DMS153 (cell line): ENCODE measurements around the gene MIB1.

Source experiments
- DNase-seq: peaks from one replicate; lab custom pipeline; 2025; lab: John Stamatoyannopoulos, UW

MIB1 gene

GRCh38 chr18:21894619-21895367 lies 154.2 kb downstream of the MIB1 start:
- DNase-seq = no peak

DNA sequence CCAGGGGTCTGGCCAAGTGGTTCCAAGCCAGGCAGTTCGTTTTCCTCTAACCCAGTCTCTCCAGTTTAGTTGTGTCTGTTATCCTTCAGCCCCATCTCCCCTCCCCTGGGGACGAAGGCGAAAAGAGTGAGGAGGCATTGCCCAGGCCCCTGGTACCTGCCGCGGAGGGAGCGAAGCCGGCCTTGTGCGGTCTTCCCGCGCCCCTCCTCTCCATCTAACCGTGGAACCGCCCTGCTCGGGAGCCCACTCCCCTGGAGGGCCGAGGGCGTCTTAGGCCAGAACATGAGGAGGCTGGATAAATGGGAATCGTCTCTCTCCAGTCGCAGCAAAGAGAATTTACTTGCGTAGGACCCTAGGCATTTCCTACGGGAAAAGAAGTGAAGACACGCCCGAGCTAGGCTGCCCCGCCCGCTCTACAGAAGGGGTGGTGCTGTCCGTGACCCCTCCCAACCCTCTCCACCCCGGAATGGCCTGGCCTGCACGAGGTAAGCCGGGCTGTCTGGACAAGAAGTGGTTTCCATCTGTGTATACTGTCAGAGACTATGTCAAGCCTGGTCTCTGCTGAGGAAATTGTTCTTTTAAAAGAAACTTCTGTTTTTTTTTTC lies 156.2 kb downstream of the MIB1 start:
- no peak for DNase-seq

DNA sequence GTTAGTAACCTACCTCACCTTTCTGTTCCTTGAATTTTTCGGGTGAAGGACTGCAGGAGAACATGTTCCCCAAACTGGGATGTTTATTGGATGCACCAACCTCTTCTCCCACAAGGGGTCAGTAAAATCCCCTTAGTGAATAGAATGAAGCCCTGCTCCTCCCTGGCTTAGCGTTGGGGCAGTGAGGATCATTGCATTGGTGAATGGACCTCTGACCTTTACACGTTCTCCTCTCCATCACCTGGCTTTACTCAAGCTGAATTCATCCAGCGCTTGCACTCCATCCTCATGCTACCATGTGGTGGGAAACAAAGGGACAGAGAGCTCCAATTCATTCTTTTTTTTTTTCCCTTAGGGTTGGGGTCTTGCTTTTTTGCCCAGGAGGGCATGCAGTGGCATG lies 157.2 kb downstream of the MIB1 start:
- peak; percentile 3 for DNase-seq

DNA sequence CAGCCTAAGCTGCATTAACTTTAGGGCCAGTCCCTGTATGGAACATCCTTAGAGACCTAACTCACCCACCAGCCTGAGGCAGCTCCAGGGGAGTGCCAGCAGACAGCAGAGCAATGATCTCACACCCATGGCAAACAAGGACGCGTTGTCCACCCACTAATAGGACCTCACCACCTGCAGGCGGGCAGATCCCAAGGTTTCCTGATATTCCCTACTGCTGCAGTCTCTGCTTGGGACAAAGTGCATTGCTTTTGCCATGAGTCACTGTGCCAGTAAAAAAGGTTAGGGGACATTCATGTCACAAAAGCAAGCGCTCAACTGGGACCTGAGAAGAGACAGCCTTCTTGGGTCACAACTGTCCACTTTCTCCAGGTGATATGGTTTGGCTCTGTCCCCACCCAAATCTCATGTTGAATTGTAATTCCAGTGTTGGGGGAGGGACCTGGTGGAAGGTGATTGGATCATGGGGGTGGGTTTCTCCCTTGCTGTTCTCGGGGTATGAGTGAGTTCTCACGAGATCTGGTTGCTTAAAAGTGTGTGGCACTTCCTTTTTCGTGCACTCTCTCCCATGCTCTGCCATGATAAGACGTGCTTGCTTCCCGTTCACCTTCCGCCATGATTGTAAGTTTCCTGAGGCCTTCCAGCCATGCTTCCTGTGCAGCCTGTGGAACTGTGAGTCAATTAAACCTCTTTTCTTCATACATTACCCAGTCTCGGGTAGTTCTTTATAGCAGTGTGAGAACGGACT lies 160.2 kb downstream of the MIB1 start:
- DNase-seq = no peak

DNA sequence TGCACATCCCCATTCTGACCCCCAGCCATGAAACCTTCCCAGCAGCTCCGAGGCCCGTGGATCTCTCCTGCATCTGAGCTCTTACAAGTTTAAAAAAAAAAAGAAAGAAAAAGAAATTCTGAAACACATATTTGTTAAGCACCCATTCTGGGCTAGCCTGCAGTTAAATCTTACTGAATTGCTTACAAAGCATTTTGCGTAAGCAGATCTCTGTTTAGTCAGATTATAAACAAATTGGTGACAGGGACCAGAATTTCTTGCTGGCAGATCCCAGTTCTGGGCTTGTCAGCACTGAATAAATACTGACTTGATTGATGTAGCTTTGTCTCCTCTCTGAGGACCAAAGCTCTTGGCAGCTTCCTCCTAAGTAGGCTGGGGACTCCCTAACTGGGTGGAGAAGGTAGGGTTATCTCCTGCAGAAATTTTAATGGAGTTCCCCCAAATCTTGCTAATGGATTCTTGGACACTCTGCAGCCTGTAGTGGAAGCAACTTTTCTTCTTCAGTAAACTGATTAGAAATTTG lies 160.9 kb downstream of the MIB1 start:
- DNase-seq = no peak

DNA sequence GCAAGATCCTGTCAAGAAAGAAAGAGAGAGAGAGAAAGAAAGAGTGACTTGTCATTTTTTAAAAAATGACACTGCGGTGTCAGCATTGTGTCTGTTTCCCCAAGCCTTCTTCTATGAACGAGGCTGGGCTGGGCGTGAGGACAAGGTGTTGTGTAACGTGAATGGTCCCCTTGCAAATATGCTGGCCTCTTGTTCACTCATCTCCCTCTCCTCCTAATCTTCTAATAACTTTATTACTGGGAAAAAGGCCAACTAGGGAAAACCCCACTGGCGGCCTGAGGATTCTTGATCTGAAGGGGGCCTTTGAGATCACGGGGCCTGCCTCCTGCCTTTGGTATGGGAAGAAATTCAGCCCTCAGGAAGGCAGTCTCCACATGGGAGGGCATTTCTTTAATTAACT lies 163.1 kb downstream of the MIB1 start:
- no peak for DNase-seq

DNA sequence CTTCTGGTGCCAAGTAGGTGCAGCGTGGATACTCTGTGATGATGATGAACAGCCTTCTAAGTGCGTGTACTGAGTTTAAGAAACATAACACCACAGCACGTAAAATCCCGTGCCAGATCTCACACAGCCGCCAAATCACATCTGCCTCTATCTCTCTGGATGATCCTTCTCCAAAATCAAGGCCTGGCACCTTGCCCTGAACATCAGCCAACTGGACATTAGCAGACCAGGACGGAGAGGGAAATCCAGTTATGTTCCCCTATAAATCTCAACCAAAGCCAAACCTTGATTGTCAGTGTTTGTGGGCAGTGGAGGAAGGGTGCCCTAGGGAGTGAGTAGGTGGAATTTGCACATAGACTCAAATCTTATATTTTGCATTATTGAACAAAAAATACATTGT lies 164.3 kb downstream of the MIB1 start:
- DNase-seq = no peak

- no peak for DNase-seq
Observed at GRCh38 chr18:21907451-21907850, 166.9 kb downstream of the MIB1 start.

DNA sequence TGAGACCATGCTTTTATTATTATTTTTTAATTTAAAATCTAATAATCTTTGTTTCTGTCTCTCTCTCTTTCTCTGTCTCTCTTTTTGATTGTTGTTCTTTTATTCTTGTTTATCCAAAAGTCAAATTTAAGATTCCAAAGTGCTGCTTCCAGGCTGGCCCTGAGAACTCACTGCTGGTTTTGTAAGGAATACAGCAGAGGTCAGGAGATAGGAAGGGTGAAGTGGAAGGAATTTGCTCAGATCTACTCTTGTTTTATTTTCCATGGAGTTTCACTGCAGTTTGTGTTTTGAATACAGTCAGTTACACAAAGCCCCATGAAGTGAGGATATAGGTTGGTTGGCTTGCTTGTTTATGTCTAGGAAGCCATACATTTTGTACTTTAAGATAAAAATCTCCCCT lies 168.1 kb downstream of the MIB1 start:
- no peak for DNase-seq

DNA sequence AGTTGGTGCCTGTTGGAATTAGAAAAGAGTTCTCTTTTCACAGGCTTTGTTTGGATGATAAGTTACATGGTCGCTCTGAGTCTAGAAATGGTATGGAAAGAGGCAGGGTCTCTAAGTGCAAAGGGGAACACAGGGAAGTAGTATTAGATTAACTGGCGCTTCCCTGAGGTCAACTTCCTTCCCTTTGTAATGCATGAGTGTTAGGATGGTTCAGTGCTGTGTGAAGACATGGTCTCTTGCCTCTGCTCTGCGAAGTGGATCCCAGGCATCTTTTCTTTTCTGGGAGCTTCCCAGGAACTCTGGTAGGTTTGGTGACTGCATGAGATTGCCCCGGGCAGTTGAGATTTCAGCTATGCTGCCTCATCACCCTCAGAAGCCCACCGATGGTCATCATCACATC lies 170.3 kb downstream of the MIB1 start:
- DNase-seq = no peak

DNA sequence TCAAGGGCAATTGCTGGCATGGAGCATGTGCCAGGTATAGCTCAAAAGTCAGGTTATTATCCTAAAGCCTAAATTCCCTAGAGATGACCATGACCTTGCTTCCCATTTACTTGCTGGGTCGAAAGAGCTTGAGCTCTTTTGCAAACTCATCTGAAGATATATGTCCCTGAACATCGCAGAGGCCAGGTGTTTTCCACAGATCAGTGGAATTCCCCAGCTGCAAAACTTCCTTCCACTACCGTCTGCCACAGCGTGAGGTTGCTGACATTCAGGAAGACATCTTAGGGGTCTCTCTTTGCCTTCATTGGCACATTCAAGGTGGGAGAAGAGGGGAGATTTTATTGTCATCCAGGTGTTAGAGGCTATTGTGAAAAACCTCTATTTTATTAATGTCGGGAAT lies 171.0 kb downstream of the MIB1 start:
- DNase-seq = no peak

DNA sequence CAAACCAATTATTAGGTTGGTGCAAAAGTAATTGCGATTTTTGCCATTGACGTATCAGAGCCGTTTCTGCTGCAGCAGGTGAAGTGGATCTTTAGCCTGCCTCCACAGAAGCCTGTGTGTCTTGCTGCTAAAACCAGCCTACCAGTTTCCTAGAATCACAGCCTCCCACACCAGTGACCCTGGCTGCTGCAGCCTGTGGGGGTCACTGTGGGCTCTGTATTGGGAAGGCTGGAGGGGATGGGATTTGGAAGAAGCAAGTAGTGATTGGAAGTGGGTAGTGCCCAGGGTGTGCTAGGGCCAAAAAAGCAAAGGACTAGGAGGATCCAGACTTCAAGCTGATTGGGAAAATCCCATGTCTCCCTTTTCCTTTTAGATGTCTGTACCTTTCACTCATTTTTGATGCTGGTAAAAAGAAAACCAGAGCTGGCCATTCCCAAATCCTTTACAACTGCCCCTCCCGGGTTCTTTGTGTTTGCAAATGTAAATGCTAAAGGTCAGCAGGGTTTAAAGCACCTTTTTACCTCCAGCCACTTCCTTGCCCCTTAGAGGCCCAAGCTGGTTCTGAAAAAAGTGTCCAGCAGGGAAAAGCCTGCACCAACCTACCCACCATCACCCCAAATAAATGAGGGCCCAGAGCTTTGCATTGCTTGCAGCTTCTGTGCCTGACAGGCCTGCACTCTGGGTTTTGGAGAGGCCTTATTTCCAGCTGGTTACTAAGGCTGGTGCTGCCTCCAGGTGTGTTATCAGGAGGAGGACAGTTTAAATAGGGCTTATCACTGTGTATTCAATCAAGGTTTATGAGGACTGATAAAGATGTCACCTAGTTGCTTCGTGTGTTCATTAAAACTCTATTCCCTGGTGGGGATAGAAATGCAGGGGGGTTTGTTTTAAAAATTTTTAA lies 172.0 kb downstream of the MIB1 start:
- DNase-seq = no peak

DNA sequence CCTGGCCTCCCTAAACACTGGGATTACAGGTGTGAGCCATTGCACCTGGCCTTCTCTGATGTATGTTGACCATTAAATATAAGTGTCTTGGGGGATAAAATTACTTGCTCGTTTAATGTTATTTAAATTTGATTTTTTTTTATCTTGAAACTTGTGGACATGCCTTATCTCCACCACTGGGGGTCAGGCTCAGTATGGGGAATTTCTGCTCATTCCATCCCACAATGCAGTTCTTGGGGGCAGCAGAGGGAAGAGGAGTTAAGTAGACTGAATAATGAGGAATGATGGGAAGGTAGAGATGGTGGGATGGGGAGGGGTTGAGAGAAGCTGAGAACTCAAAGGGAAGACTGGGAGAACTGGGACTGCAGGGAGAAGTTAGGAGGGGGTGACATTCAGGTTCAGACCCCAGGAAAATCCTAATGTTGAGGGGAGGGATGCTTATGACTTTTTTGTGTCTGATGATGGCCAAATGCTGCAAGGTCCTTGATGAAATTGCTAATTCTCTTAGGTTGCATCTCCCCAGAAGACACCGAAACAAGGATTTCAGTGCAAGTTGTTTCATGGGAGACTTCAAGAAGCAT lies 174.2 kb downstream of the MIB1 start:
- peak; percentile 6 for DNase-seq

- no peak for DNase-seq
Observed at GRCh38 chr18:21915546-21915945, 175.0 kb downstream of the MIB1 start.

DNA sequence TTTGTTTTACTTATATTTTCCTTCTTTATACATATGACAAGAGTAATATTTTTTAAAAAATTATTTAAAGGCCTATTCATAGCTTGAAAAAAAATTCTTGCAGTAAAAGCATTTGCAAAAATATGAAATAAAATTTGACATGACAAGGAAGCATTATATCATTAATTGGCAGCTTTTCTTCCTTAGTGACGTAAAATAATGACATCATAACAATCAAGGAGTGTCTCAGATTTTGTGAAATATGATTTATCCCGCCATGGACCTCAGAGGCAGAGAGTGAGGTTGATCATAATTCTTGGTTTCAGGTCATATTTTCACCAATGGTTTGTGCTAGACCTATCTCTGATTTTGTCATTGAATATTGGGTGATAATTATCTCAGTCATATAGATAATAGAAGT lies 176.0 kb downstream of the MIB1 start:
- DNase-seq = no peak

DNA sequence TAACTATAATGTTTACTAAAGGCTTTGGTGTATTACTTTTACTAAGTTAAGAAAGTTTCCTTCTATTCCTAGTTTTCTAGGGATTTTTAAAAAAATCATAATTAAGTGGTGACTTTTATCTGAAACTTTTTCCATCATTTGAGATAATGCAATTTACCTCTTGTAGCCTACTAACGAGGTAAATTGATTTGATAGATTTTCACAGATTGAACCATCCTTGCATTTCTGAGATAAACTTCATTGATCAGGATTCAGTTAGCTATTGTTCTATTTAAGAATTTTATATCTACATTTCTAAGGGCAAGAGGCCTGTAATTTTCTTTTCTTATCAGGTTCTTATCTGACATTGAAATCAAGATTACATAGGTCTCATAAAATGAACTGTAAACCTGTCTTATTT lies 178.1 kb downstream of the MIB1 start:
- no peak for DNase-seq
